Measurements from ENCODE around the gene PLA2G6. TPM values are rescaled to one million over a fixed set of nuclear protein-coding genes. Genes with fewer than 3 reads are reported as not detected.
"Not testable (repeated sequence)": the region's sequence is repeated elsewhere in the genome, so short reads cannot be mapped to it uniquely, and the experiment has no call there.

Gene PLA2G6
- total RNA-seq, 2 experiments from 2014 or later: 39.8 to 43.1 TPM

- DNase-seq (no peak), ATAC-seq (no peak)
- Mint-ChIP-seq H3K4me3 (no peak overlapping the region), H3K27ac (no peak overlapping the region), H3K9me3 (ENCODE audit: insufficient read depth) (no peaks in the 10 kb centered on the region), H3K27me3 (ENCODE audit: low read depth) (peaks cover 20% of the 10 kb centered on the region), H3K4me1 (ENCODE audit: low read depth) (no peaks in the 10 kb centered on the region), H3K36me3 (ENCODE audit: low read depth) (no peaks in the 10 kb centered on the region)
- ChIA-PET CTCF (interaction anchor here (1.1 kb wide), 1 partner anchor 31 kb away, joined by 5 read pairs; no protein-coding TSS in a partner anchor), POLR2A (no interaction called here)
These were observed 98.5 kb downstream of the PLA2G6 start for GRCh38 chr22:38082986-38083710.

- DNase-seq: no peak
These were observed 99.4 kb downstream of the PLA2G6 start for GRCh38 chr22:38081941-38082828.

GRCh38 chr22:38081636-38081940 is 100.0 kb downstream of the PLA2G6 start:
- no peak overlapping the region for H3K4me3 Mint-ChIP-seq
- DNase-seq: no peak
- no peaks in the 10 kb centered on the region for H3K36me3 Mint-ChIP-seq (ENCODE audit: low read depth)
- no peak overlapping the region for H3K27ac Mint-ChIP-seq
- no peaks in the 10 kb centered on the region for H3K4me1 Mint-ChIP-seq (ENCODE audit: low read depth)
- H3K27me3 Mint-ChIP-seq (ENCODE audit: low read depth): peaks cover 18% of the 10 kb centered on the region
- no peaks in the 10 kb centered on the region for H3K9me3 Mint-ChIP-seq (ENCODE audit: insufficient read depth)
- ChIA-PET CTCF (no interaction called here), POLR2A (no interaction called here)
- ATAC-seq: no peak

More at GRCh38 chr22:38081941-38082828, 99.4 kb downstream of the PLA2G6 start:
- no peak overlapping the region for H3K4me3 Mint-ChIP-seq
- H3K9me3 Mint-ChIP-seq (ENCODE audit: insufficient read depth): no peaks in the 10 kb centered on the region
- no peak overlapping the region for H3K27ac Mint-ChIP-seq
- CTCF ChIA-PET: no interaction called here
- H3K27me3 Mint-ChIP-seq (ENCODE audit: low read depth): peaks cover 18% of the 10 kb centered on the region
- H3K4me1 Mint-ChIP-seq (ENCODE audit: low read depth): no peaks in the 10 kb centered on the region
- ATAC-seq: no peak
- no peaks in the 10 kb centered on the region for H3K36me3 Mint-ChIP-seq (ENCODE audit: low read depth)
- POLR2A ChIA-PET: no interaction called here

- H3K36me3 Mint-ChIP-seq (ENCODE audit: low read depth): no peaks in the 10 kb centered on the region
- DNase-seq: no peak
- H3K4me1 Mint-ChIP-seq (ENCODE audit: low read depth): no peaks in the 10 kb centered on the region
- POLR2A ChIA-PET: no interaction called here
- H3K27ac Mint-ChIP-seq: no peak overlapping the region
- peaks cover 18% of the 10 kb centered on the region for H3K27me3 Mint-ChIP-seq (ENCODE audit: low read depth)
- no peak overlapping the region for H3K4me3 Mint-ChIP-seq
- no peaks in the 10 kb centered on the region for H3K9me3 Mint-ChIP-seq (ENCODE audit: insufficient read depth)
- peak; percentile 47 for ATAC-seq
- CTCF ChIA-PET: no interaction called here
These were observed 100.6 kb downstream of the PLA2G6 start for GRCh38 chr22:38080850-38081635.

- Mint-ChIP-seq H3K36me3 (ENCODE audit: low read depth) (no peaks in the 10 kb centered on the region), H3K9me3 (ENCODE audit: insufficient read depth) (no peaks in the 10 kb centered on the region), H3K27ac (no peak overlapping the region), H3K4me1 (ENCODE audit: low read depth) (no peaks in the 10 kb centered on the region), H3K4me3 (no peak overlapping the region), H3K27me3 (ENCODE audit: low read depth) (peaks cover 18% of the 10 kb centered on the region)
- POLR2A ChIA-PET: no interaction called here
- ATAC-seq: no peak
- no peak for DNase-seq
- CTCF ChIA-PET: no interaction called here
These were observed 101.2 kb downstream of the PLA2G6 start for GRCh38 chr22:38080474-38080849.

GRCh38 chr22:38079804-38080203 is 101.8 kb downstream of the PLA2G6 start:
- Mint-ChIP-seq H3K4me1 (ENCODE audit: low read depth) (no peaks in the 10 kb centered on the region), H3K36me3 (ENCODE audit: low read depth) (no peaks in the 10 kb centered on the region), H3K4me3 (no peak overlapping the region), H3K27ac (no peak overlapping the region), H3K9me3 (ENCODE audit: insufficient read depth) (no peaks in the 10 kb centered on the region), H3K27me3 (ENCODE audit: low read depth) (peaks cover 18% of the 10 kb centered on the region)
- DNase-seq (no peak), ATAC-seq (no peak)
- ChIA-PET CTCF (no interaction called here), POLR2A (no interaction called here)

GRCh38 chr22:38079208-38079607 is 102.4 kb downstream of the PLA2G6 start:
- CTCF ChIA-PET; H3K9me3 Mint-ChIP-seq (ENCODE audit: insufficient read depth); H3K4me3 Mint-ChIP-seq; H3K4me1 Mint-ChIP-seq (ENCODE audit: low read depth); H3K27ac Mint-ChIP-seq; H3K36me3 Mint-ChIP-seq (ENCODE audit: low read depth); DNase-seq; POLR2A ChIA-PET; ATAC-seq: not testable (repeated sequence)
- peaks cover 18% of the 10 kb centered on the region for H3K27me3 Mint-ChIP-seq (ENCODE audit: low read depth)

- POLR2A ChIA-PET: interaction anchor here (0.6 kb wide), 1 partner anchor 77 kb away, joined by 3 read pairs; no protein-coding TSS in a partner anchor
- Mint-ChIP-seq H3K36me3 (ENCODE audit: low read depth) (peaks cover 2% of the 10 kb centered on the region), H3K4me3 (no peak overlapping the region), H3K4me1 (ENCODE audit: low read depth) (no peaks in the 10 kb centered on the region), H3K9me3 (ENCODE audit: insufficient read depth) (no peaks in the 10 kb centered on the region), H3K27ac (no peak overlapping the region), H3K27me3 (ENCODE audit: low read depth) (peaks cover 18% of the 10 kb centered on the region)
- ATAC-seq (no peak), DNase-seq (no peak)
- CTCF ChIA-PET: no interaction called here
These were observed 103.4 kb downstream of the PLA2G6 start for GRCh38 chr22:38078046-38078840.

- peaks cover 2% of the 10 kb centered on the region for H3K36me3 Mint-ChIP-seq (ENCODE audit: low read depth)
- no peak overlapping the region for H3K27ac Mint-ChIP-seq
- ChIA-PET POLR2A (no interaction called here), CTCF (no interaction called here)
- no peaks in the 10 kb centered on the region for H3K9me3 Mint-ChIP-seq (ENCODE audit: insufficient read depth)
- peaks cover 18% of the 10 kb centered on the region for H3K27me3 Mint-ChIP-seq (ENCODE audit: low read depth)
- ATAC-seq (no peak), DNase-seq (no peak)
- no peaks in the 10 kb centered on the region for H3K4me1 Mint-ChIP-seq (ENCODE audit: low read depth)
- no peak overlapping the region for H3K4me3 Mint-ChIP-seq
These were observed 104.0 kb downstream of the PLA2G6 start for GRCh38 chr22:38077595-38077994.

GRCh38 chr22:38077096-38077495 is 104.5 kb downstream of the PLA2G6 start:
- peaks cover 2% of the 10 kb centered on the region for H3K36me3 Mint-ChIP-seq (ENCODE audit: low read depth)

GRCh38 chr22:38075961-38076360 is 105.7 kb downstream of the PLA2G6 start:
- H3K9me3 Mint-ChIP-seq (ENCODE audit: insufficient read depth): no peaks in the 10 kb centered on the region
- ATAC-seq: no peak
- POLR2A ChIA-PET: no interaction called here
- peaks cover 13% of the 10 kb centered on the region for H3K27me3 Mint-ChIP-seq (ENCODE audit: low read depth)
- H3K27ac Mint-ChIP-seq: no peak overlapping the region
- CTCF ChIA-PET: no interaction called here
- H3K4me3 Mint-ChIP-seq: no peak overlapping the region
- peaks cover 2% of the 10 kb centered on the region for H3K36me3 Mint-ChIP-seq (ENCODE audit: low read depth)
- H3K4me1 Mint-ChIP-seq (ENCODE audit: low read depth): no peaks in the 10 kb centered on the region
- DNase-seq: no peak

More at GRCh38 chr22:38077096-38077495, 104.5 kb downstream of the PLA2G6 start:
- POLR2A ChIA-PET: no interaction called here
- Mint-ChIP-seq H3K27ac (no peak overlapping the region), H3K27me3 (ENCODE audit: low read depth) (peaks cover 18% of the 10 kb centered on the region), H3K4me1 (ENCODE audit: low read depth) (no peaks in the 10 kb centered on the region), H3K9me3 (ENCODE audit: insufficient read depth) (no peaks in the 10 kb centered on the region), H3K4me3 (no peak overlapping the region)
- DNase-seq (no peak), ATAC-seq (no peak)
- CTCF ChIA-PET: no interaction called here

Measured in activated CD8-positive, alpha-beta T cell treated with anti-CD3 and anti-CD28 coated beads, Interleukin-2, amount 10 ng/mL, durations not matched to agents 7 days and 5 days (primary cell).